GM10266 (cell line): ENCODE measurements around the gene RAB38.

Experiments used
- DNase-seq: peaks from one replicate; pipeline ENCODE4 v3.0.0; 2012; ENCODE audit errors: extremely low spot score
- TF ChIP-seq, protein P1 (sequence below): IDR thresholded peaks from 2 replicates; pipeline ENCODE4 v1.5.1; 2012; ENCODE audit warnings: mild to moderate bottlenecking, low read depth; ENCODE audit not compliant: control insufficient read depth, insufficient read depth; ENCODE audit errors: missing control alignments

The RAB38 gene

GRCh38 chr11:88089134-88089533 lies 86.1 kb downstream of the RAB38 start:
- TF ChIP-seq, protein P1, sequence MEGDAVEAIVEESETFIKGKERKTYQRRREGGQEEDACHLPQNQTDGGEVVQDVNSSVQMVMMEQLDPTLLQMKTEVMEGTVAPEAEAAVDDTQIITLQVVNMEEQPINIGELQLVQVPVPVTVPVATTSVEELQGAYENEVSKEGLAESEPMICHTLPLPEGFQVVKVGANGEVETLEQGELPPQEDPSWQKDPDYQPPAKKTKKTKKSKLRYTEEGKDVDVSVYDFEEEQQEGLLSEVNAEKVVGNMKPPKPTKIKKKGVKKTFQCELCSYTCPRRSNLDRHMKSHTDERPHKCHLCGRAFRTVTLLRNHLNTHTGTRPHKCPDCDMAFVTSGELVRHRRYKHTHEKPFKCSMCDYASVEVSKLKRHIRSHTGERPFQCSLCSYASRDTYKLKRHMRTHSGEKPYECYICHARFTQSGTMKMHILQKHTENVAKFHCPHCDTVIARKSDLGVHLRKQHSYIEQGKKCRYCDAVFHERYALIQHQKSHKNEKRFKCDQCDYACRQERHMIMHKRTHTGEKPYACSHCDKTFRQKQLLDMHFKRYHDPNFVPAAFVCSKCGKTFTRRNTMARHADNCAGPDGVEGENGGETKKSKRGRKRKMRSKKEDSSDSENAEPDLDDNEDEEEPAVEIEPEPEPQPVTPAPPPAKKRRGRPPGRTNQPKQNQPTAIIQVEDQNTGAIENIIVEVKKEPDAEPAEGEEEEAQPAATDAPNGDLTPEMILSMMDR = no peak
- DNase-seq = no peak

DNA sequence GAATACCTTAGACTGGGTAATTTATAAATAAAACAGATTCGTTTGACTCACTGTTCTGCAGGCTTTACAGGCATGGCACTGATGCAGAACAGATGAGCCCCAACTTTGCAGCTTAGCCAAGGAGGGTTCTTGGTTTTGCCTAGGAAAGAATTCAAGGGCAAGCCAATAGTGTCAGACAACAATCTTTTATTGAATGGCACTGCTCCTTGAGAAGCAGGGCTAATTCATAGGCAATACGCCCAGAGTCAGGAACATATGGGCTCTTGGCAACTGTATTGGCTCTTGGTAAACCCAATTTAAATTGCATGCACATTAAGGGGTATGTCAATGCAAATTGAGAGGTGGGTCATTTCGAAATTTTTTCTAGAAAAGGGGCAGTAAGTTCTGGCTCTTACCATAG lies 87.9 kb downstream of the RAB38 start:
- TF ChIP-seq, protein P1 = no peak
- DNase-seq = no peak

- no peak for DNase-seq
- TF ChIP-seq, protein P1 = no peak
These were observed 88.9 kb downstream of the RAB38 start for GRCh38 chr11:88086297-88086696.

GRCh38 chr11:88070437-88070836 lies 104.8 kb downstream of the RAB38 start:
- DNase-seq = no peak

GRCh38 chr11:88068848-88069554 lies 106.2 kb downstream of the RAB38 start:
- TF ChIP-seq, protein P1 = no peak
- DNase-seq = no peak

More at GRCh38 chr11:88070437-88070836, 104.8 kb downstream of the RAB38 start:
- TF ChIP-seq, protein P1 = no peak

GRCh38 chr11:88066090-88066489 lies 109.2 kb downstream of the RAB38 start:
- TF ChIP-seq, protein P1 = no peak

DNA sequence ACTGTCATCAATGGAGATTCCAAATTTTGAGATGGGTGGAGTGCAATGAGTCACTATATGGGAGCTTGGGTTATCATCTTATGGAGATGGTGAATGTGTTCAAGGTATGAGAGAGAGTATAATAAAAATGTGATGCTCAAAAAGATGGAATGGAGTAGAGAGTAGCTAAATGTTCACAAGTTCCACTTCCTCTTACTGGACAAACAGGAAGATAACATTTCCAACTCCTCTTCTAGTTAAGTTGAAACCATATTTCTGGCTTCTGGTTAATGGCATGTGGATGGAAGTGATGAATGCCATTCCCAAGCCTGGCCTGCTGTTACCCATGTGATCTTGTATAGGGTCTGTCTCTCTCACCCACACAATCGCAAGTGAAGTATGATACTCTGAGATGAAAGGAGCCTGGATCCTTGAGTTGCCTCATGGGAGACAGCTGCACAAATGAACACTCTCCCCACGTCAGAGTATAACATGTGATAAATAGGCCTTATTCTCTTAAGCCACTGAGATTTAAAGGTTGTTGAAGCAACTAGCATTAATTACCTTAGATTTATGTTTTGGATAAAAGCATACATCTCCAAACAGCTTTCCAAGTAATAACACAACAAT lies 111.0 kb downstream of the RAB38 start:
- no peak for DNase-seq
- TF ChIP-seq, protein P1 = no peak

More at GRCh38 chr11:88066090-88066489, 109.2 kb downstream of the RAB38 start:
- no peak for DNase-seq
